DND-41 (cell line): ENCODE data around the gene PRRX2.

Source experiments
- EZH2 ChIP-seq: IDR thresholded peaks from 3 replicates; pipeline ENCODE4 v1.6.1; 2012; ENCODE audit warnings: borderline replicate concordance, low read depth, mild to moderate bottlenecking, moderate library complexity, low read length, inconsistent platforms; ENCODE audit not compliant: severe bottlenecking
- TF ChIP-seq, protein P1 (sequence below): IDR thresholded peaks from 2 replicates; pipeline ENCODE4 v1.5.1; 2012; ENCODE audit warnings: borderline replicate concordance, low read length, moderate library complexity, mild to moderate bottlenecking; ENCODE audit not compliant: poor library complexity, severe bottlenecking; ENCODE audit errors: extremely low read depth

DNA sequence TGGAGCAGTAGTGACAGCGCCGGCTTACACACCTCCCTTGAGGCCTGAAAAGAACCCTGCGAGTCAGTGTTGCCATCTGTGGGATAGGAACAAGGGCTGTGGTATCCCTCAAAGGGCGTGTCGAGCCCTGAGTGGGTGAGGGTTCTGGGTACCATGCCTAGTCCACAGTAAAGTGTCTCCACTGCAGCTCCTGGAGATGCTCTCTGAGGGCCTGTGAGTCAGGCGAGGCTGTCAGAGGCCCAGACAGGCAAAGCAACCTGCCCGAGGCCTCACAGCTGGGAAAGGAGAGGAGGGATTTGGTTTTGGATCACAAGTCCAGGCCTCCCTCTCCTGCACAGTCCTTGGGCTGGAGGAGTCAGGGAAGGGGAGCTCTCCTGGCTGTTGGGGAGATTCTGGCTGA, 6.1 kb downstream of the PRRX2 start:
- TF ChIP-seq EZH2, result no peak
- TF ChIP-seq, protein P1, sequence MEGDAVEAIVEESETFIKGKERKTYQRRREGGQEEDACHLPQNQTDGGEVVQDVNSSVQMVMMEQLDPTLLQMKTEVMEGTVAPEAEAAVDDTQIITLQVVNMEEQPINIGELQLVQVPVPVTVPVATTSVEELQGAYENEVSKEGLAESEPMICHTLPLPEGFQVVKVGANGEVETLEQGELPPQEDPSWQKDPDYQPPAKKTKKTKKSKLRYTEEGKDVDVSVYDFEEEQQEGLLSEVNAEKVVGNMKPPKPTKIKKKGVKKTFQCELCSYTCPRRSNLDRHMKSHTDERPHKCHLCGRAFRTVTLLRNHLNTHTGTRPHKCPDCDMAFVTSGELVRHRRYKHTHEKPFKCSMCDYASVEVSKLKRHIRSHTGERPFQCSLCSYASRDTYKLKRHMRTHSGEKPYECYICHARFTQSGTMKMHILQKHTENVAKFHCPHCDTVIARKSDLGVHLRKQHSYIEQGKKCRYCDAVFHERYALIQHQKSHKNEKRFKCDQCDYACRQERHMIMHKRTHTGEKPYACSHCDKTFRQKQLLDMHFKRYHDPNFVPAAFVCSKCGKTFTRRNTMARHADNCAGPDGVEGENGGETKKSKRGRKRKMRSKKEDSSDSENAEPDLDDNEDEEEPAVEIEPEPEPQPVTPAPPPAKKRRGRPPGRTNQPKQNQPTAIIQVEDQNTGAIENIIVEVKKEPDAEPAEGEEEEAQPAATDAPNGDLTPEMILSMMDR, result no peak
